WTC11 (cell line): Measurements from ENCODE around the gene LPP. TPM values are rescaled to one million over a fixed set of nuclear protein-coding genes. Genes with fewer than 3 reads are reported as not detected.

Experiments
- ATAC-seq: fragments of 200-7000 bp; cut with Tn5 transposase; 2 replicates; pipeline ENCODE4 v1.10.0; 2021; ENCODE audit warnings: mild to moderate bottlenecking, moderate library complexity
- CTCF ChIA-PET: fragments of 300-600 bp; sonication (Branson Sonifier 250); formaldehyde crosslinking; loops from one replicate; lab custom pipeline; 2021; ENCODE audit warnings: antibody characterized with exemption; lab: Charles Lee
- POLR2A ChIA-PET: fragments of 350-600 bp; sonication (Branson Sonifier 250); formaldehyde crosslinking; loops from one replicate; lab custom pipeline; 2021; ENCODE audit warnings: antibody characterized with exemption; lab: Charles Lee
- DNase-seq: peaks from one replicate; pipeline ENCODE4 v3.0.0; 2021; ENCODE audit warnings: low spot score
- H3K27ac Mint-ChIP-seq: 2 replicates; pipeline ENCODE4 v1.8.0; 2021; ENCODE audit warnings: mixed read lengths
- H3K27me3 Mint-ChIP-seq: 2 replicates; pipeline ENCODE4 v1.8.0; 2021; ENCODE audit warnings: low read depth, mild to moderate bottlenecking, moderate library complexity, mixed read lengths
- H3K36me3 Mint-ChIP-seq: 2 replicates; pipeline ENCODE4 v1.8.0; 2021; ENCODE audit warnings: mixed read lengths
- H3K4me1 Mint-ChIP-seq: 2 replicates; pipeline ENCODE4 v1.8.0; 2022; ENCODE audit warnings: mixed read lengths
- H3K4me3 Mint-ChIP-seq: 2 replicates; pipeline ENCODE4 v1.8.0; 2021; ENCODE audit warnings: mild to moderate bottlenecking, moderate library complexity, mixed read lengths
- H3K9me3 Mint-ChIP-seq: 2 replicates; pipeline ENCODE4 v1.8.0; 2021; ENCODE audit warnings: mixed read lengths
- AR ChIP-seq: fragments of 250-450 bp; sonication (Bioruptor Pico); IDR thresholded peaks from 2 replicates; pipeline ENCODE4 v1.9.0; 2021; ENCODE audit warnings: mild to moderate bottlenecking
- CDX4 ChIP-seq: fragments of 250-450 bp; sonication (Bioruptor Pico); IDR thresholded peaks from 2 replicates; pipeline ENCODE4 v1.9.0; 2021; ENCODE audit warnings: moderate library complexity, mild to moderate bottlenecking, inconsistent platforms, borderline replicate concordance
- CREB1 ChIP-seq: sonication (generic); formaldehyde crosslinking; IDR thresholded peaks from 2 replicates; pipeline ENCODE4 v1.8.0; 2023; ENCODE audit warnings: mild to moderate bottlenecking, missing genetic modification reagents
- ETV6 ChIP-seq: sonication (generic); formaldehyde crosslinking; IDR thresholded peaks from 2 replicates; pipeline ENCODE4 v1.8.1; 2022; ENCODE audit warnings: mild to moderate bottlenecking, missing genetic modification reagents
- FOXP1 ChIP-seq: sonication (generic); formaldehyde crosslinking; IDR thresholded peaks from 2 replicates; pipeline ENCODE4 v1.8.0; 2022; ENCODE audit warnings: missing genetic modification reagents, mild to moderate bottlenecking, moderate library complexity, borderline replicate concordance
- GTF2I ChIP-seq: fragments of 250-450 bp; sonication (Bioruptor Pico); conservative IDR thresholded peaks from 2 replicates; pipeline ENCODE4 v1.4.0; 2021; ENCODE audit warnings: mild to moderate bottlenecking
- HMGA2 ChIP-seq: fragments of 250-450 bp; sonication (Bioruptor Pico); IDR thresholded peaks from 2 replicates; pipeline ENCODE4 v1.4.0; 2021; ENCODE audit warnings: mild to moderate bottlenecking, moderate library complexity
- IRF1 ChIP-seq: sonication (generic); formaldehyde crosslinking; IDR thresholded peaks from 2 replicates; pipeline ENCODE4 v1.8.0; 2023; ENCODE audit warnings: missing genetic modification reagents
- NFYB ChIP-seq: sonication (generic); formaldehyde crosslinking; conservative IDR thresholded peaks from 2 replicates; pipeline ENCODE4 v1.8.0; 2022; ENCODE audit warnings: low read depth, missing genetic modification reagents
- NR3C1 ChIP-seq: sonication (generic); formaldehyde crosslinking; conservative IDR thresholded peaks from 2 replicates; pipeline ENCODE4 v1.8.1; 2023; ENCODE audit warnings: low read depth, mild to moderate bottlenecking, missing genetic modification reagents
- OVOL2 ChIP-seq: fragments of 250-450 bp; sonication (Bioruptor Pico); IDR thresholded peaks from 2 replicates; pipeline ENCODE4 v1.9.0; 2021; ENCODE audit warnings: mild to moderate bottlenecking, borderline replicate concordance
- SMAD3 ChIP-seq: sonication (generic); formaldehyde crosslinking; IDR thresholded peaks from 2 replicates; pipeline ENCODE4 v1.8.0; 2022; ENCODE audit warnings: missing genetic modification reagents, mild to moderate bottlenecking, borderline replicate concordance
- STAT6 ChIP-seq: sonication (generic); formaldehyde crosslinking; conservative IDR thresholded peaks from 2 replicates; pipeline ENCODE4 v1.8.1; 2023; ENCODE audit warnings: mild to moderate bottlenecking, low read depth, missing genetic modification reagents, moderate library complexity
- TCF7 ChIP-seq: sonication (generic); formaldehyde crosslinking; IDR thresholded peaks from 2 replicates; pipeline ENCODE4 v1.8.0; 2022; ENCODE audit warnings: mild to moderate bottlenecking, low read depth, missing genetic modification reagents, moderate library complexity
- ZNF121 ChIP-seq: sonication (generic); formaldehyde crosslinking; IDR thresholded peaks from 2 replicates; pipeline ENCODE4 v1.8.0; 2023; ENCODE audit warnings: missing genetic modification reagents
- ZNF232 ChIP-seq: sonication (generic); formaldehyde crosslinking; IDR thresholded peaks from 2 replicates; pipeline ENCODE4 v1.8.0; 2022; ENCODE audit warnings: mild to moderate bottlenecking, missing genetic modification reagents
- ZNF317 ChIP-seq: sonication (generic); formaldehyde crosslinking; IDR thresholded peaks from 2 replicates; pipeline ENCODE4 v1.8.1; 2023; ENCODE audit warnings: low read depth, mild to moderate bottlenecking, moderate library complexity, missing genetic modification reagents, borderline replicate concordance
- ZNF425 ChIP-seq: fragments of 250-450 bp; sonication (Bioruptor Pico); conservative IDR thresholded peaks from 2 replicates; pipeline ENCODE4 v1.9.0; 2021; ENCODE audit warnings: mild to moderate bottlenecking
- ZNF512 ChIP-seq: sonication (generic); formaldehyde crosslinking; IDR thresholded peaks from 2 replicates; pipeline ENCODE4 v1.8.1; 2022; ENCODE audit warnings: missing genetic modification reagents, borderline replicate concordance
- ZNF671 ChIP-seq: fragments of 250-450 bp; sonication (Bioruptor Pico); IDR thresholded peaks from 2 replicates; pipeline ENCODE4 v1.8.0; 2021; ENCODE audit warnings: mild to moderate bottlenecking
- total RNA-seq: library from RNA; stranded (reverse); gene quantifications from 3 replicates; pipeline ENCODE4 v1.2.3, GENCODE V29; 2021

The LPP gene
- total RNA-seq, 1 experiment from 2014 or later, result 49.6 TPM

GRCh38 chr3:188870431-188870830 is 716.5 kb downstream of the LPP start (continued):
- no peak for TF ChIP-seq ZNF425 (CRISPR knock-in tag)

- ChIA-PET CTCF (no interaction called here), POLR2A (no interaction called here)
- DNase-seq, result no peak
- Mint-ChIP-seq H3K27ac (no peak overlapping the region), H3K9me3 (no peaks in the 10 kb centered on the region), H3K27me3 (no peaks in the 10 kb centered on the region), H3K4me1 (no peaks in the 10 kb centered on the region), H3K36me3 (no peaks in the 10 kb centered on the region), H3K4me3 (no peak overlapping the region)
- ATAC-seq, result no peak
- no peak for TF ChIP-seq ZNF232 (CRISPR knock-in tag)
- TF ChIP-seq ETV6, result no peak
- TF ChIP-seq ZNF671 (CRISPR knock-in tag), result no peak
- TF ChIP-seq ZNF512 (CRISPR knock-in tag), result no peak
- TF ChIP-seq CREB1, result no peak
- no peak for TF ChIP-seq ZNF121
- TF ChIP-seq OVOL2 (CRISPR knock-in tag), result no peak
- no peak for TF ChIP-seq NFYB (CRISPR knock-in tag)
- TF ChIP-seq AR (CRISPR knock-in tag), result no peak
These were observed 720.6 kb downstream of the LPP start for GRCh38 chr3:188874576-188874975.

GRCh38 chr3:188875413-188875812 is 721.5 kb downstream of the LPP start:
- ATAC-seq, result no peak
- no peak for DNase-seq
- ChIA-PET POLR2A (no interaction called here), CTCF (no interaction called here)
- H3K4me1 Mint-ChIP-seq, result no peaks in the 10 kb centered on the region
- no peak overlapping the region for H3K4me3 Mint-ChIP-seq
- H3K36me3 Mint-ChIP-seq, result no peaks in the 10 kb centered on the region
- H3K9me3 Mint-ChIP-seq, result no peaks in the 10 kb centered on the region
- H3K27me3 Mint-ChIP-seq, result no peaks in the 10 kb centered on the region
- no peak overlapping the region for H3K27ac Mint-ChIP-seq
- TF ChIP-seq IRF1 (CRISPR knock-in tag), result no peak
- no peak for TF ChIP-seq TCF7 (CRISPR knock-in tag)
- TF ChIP-seq CDX4 (CRISPR knock-in tag), result no peak
- no peak for TF ChIP-seq GTF2I (CRISPR knock-in tag)
- no peak for TF ChIP-seq NFYB (CRISPR knock-in tag)
- no peak for TF ChIP-seq SMAD3 (CRISPR knock-in tag)
- no peak for TF ChIP-seq ZNF317
- TF ChIP-seq ZNF671 (CRISPR knock-in tag), result no peak
- no peak for TF ChIP-seq HMGA2 (CRISPR knock-in tag)
- TF ChIP-seq FOXP1 (CRISPR knock-in tag), result no peak
- TF ChIP-seq NR3C1 (CRISPR knock-in tag), result no peak
- no peak for TF ChIP-seq STAT6 (CRISPR knock-in tag)
- TF ChIP-seq, all 79 proteins: peak for 0
